ENCODE measurements around the gene RNU1-2. TPM values are rescaled to one million over a fixed set of nuclear protein-coding genes. Genes with fewer than 3 reads are reported as not detected.
"Not testable (repeated sequence)": the region's sequence is repeated elsewhere in the genome, so short reads cannot be mapped to it uniquely, and the experiment has no call there.

RNU1-2 gene
- total RNA-seq, 2 donors from 2014 or later = 5,988 to 15,401 TPM

DNA sequence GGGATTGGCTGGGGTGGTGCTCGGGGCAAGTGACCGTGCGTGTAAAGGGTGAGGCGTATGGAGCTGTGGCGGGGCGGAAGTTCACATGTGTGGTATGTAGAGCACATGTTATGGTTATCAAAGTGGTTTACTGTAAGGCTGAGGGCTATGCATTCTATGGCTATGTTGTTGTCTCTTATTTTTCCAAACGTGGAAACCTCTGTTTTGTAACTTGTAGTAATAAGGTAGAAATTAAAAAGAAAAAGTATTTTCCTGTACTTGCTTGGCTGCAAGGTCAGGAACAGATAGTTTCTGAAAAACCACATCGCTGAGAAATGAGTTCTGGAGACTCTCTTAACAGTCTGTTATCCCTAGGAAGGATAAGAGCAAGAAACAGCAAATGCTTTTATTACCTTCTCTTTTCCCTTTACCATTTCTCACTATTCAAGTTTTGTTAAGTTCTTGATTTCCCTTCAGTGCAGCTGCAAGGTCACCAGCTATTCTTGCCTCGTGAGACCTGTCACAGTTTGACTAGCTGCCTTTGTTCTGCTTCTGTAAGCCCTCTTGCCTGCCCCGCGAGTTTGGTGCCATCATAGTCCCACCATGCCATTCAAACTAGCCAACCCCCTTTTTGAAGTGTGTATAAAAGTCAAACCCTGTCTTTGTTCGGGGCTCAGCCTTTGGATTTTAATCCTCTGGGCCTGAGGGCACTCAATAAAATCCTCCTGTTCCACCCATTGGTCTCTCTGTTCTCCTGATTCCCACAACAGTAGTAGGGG lies 9.5 kb downstream of the RNU1-2 start:
- DNase-seq (no peak), ATAC-seq (peak; percentile 83 to 88)
- intact Hi-C loops (cut with DNase I) = no loop called here

DNA sequence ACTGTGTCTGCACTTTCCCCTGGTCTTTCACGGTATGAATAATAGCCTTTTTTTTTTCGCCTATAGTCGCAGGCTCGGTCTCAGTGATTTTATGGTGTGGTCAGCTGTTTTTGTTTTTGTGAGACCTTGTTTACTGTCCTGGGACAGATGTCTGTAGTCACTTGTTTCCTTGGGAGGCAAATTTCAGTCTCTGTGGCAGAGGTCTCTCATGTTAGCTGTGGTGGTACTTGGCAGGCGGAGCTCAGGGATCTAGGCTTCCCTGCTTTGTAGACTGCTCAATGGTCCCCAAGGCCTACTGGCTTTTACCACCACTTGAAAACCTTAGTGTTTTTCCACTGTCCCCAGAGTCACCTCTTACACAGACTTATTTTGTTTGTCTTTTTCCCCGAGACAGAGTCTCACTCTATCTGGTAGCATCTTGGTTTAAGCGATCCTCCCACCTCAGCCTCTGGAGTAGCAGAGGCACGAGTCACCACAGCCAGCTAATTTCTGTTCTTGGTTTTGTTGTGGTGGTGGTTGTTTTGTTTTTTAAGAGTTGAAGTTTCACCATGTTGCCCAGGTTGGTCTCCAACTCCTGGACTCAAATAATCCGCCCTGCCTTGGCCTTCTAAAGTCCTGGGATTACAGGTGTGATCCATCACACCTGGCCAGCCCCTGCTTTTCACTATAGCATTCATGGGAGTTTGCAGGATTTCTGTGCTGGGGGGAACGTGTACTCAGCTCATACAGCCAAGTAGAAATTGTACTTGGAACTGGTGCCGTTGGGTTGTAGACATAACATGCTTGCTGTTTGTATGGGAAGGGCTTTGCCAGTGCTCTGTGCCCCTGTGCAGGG lies 10.3 kb downstream of the RNU1-2 start:
- no peak for DNase-seq
- intact Hi-C loops (cut with DNase I) = no loop called here
- no peak for ATAC-seq

DNA sequence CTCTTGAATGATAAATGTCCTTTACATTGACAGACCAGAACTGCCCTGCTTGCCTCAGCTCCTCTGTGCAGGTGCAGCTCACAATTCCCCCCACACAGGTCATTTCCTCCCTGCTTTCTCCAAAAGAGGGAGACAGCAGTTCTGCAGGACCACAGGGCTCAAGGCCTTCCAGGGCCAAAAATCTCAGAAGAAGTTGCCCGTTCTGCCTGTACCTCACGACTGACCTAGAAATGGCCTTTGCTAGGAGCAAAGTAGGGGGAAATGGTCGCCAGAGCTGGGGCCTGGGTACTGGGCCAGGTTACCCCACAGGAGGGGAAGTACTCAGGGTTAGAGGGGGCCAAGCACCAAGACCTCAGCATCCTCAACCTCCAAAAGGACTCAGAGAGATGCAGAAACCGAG lies 11.1 kb downstream of the RNU1-2 start:
- intact Hi-C loops (cut with DNase I) = no loop called here
- DNase-seq (no peak), ATAC-seq (no peak)

DNA sequence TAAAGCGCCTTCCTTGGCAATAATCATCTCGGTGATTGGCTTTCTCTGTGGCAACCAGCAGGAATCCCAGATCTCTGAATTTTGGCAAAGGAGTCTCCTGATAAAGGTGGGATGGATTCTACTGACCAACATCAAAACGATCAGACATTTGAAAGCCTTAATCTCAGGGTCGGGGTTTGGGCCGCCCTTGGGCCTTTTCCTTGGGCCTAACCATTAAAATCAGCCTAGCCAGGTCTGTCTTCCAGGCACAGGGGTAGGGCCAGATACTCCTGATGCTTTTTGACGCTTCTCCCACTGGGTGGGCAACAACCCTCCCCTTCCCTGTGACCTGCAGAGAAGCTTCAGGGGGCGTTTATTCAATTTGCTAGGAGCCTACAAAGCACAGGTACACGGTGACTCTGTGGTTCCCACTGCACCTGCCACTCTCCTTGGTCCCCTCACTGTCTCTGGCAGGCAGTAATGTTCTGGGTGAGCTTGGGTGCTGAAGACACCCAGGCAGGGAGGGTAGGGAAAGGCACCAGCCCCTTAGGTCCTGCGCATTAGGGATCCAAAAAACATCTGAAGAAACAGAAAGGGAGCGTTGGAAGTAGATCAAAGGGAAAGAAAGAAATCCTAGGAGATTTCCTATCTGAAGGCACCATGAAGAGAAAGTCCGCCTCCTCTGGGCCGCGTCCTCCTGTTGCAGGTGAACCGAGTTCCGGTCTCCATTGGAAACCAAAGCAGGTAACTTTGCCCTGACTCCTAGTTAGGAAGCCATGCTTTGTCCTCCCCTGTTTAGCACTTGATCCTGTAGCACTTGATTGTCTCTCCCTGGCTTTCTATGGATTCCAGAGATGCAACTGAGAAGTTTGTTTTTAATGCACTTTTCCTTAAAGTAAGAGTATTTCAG lies 12.3 kb downstream of the RNU1-2 start:
- DNase-seq = no peak
- intact Hi-C loops (cut with DNase I) = no loop called here
- ATAC-seq = no peak

DNA sequence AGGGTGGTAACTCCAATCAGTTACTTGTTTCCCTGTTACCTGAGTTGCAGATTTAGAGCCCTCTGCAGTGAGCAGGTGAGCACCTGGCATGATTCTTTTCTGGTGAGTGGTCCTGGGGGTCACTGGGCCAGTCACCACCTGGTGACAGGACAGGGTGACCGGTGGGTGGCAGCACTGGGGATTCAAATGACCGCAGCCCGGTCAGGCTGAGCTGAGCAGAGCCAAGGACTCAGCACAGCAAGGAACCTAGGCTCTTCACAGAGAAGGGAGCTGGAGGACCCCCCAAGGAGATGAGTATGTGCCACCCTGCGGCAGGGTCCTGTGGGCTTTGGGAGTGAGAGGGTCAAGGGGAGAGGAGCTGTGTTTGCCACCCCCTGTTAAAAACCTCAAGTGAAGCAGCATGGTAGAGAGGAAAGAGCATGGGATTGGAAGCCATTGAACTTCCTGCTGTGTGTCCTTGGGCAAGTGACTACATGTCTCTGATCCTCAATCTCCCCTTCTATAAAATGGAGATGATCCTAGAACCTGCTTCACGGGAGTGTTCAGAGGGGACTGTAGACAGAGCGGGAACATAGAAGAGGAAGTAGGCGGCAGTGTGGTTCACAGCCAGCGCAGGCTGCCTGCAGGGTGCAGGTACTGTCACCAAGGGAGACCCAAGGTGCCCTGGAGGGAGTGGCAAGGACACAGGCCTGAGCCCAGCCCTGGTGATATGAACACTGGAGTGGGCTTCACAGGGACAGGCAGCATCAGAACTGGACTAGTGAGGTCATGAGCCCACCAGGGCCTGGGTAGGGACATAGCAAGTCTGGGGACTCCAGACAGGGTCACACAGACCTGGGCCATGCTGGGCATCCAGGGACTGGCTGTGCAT lies 16.3 kb downstream of the RNU1-2 start:
- DNase-seq; intact Hi-C loops (cut with DNase I); ATAC-seq: not testable (repeated sequence)

DNA sequence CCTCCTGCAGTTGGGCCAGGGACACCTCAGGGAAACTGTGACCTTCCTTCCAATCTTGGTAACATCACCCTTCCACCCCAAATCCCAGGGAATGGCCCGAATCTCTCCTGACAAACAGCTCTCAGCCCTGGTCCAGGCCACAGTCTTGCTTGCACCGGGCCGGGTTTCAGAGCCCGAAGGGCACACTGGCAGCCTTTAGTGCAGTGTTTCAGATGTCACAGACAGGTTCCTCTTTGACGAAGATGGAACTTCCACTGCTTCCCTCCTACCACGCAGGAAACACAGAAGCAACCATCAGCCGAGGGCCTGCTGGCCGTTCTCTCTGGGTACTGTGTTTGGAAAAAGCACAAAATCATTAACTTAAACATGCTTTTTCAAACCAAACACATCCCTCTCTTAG lies 17.0 kb downstream of the RNU1-2 start:
- DNase-seq; intact Hi-C loops (cut with DNase I); ATAC-seq: not testable (repeated sequence)

DNA sequence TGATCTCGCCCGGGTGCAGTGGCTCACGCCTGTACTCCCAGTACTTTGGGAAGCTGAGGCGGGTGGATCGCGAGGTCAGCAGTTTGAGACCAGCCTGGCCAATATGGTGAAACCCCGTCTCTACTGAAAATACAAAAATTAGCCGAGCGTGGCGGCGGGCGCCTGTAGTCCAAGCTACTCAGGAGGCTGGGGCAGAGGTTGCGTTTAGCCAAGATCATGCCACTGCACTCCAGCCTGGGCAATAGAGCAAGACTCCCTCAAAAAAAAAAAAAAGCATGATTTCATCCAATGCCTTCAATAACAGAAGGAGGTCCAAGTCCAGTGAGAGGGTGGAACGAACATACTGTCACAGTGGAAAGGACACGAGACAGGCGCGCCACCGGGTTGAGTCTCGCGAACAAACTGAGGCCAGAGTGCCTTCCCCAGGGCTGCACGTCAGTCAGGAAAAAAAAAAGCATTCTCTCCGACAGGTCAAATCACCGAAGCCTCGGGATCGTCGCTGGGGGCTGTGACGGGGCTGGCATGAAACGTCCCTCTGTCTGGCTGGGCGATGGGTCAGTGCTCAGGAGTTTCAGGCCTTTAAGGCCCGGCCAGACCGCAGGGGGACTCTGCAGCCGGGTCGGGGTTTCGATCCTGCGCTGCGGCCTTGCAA lies 17.5 kb downstream of the RNU1-2 start:
- intact Hi-C loops (cut with DNase I) = no loop called here
- no peak for ATAC-seq
- peak; percentile 49 for DNase-seq

DNA sequence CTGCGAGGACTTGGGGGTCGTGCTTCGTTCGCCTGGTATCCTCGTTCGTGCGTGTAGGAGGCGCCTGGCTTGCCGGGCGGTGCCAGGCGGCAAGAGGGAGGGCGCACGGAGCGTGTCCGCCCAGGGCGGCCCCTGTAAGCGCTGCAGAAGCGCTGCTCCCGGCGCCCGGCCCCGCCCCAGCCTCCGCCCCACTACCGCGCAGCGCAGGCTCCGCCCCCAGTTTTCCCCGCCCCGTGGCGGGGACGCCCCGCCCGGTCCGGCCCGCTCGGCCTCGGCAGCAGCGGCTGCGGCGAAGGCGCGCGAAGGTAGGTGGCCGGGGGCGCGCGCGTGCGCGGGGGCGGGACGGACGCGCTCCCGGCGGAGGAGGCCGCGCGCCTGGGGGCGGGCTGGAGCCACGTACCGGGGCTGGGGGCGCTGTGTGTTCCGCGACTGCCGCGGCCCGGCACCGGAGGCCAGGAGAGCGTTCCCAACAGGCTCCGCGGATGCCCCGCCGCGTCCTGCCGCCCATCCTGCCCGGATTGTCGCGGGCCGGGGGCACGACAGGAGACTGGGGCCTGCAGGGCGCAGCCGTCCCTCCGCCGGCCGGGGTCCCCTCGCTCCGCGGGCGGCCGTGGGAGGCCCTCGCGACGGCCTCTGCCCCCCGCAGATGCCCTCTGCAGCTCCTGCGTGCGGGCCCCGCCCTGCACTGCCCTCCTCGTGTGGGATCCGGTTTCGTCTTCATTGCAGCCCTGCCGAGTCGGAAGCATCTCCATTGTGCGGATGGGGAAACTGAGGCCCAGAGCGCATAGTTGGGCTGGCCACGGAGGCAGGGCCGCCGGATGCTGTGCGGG lies 18.3 kb downstream of the RNU1-2 start:
- DNase-seq = peak; percentile 96
- peak; percentile 97 for ATAC-seq
- intact Hi-C loops (cut with DNase I) = no loop called here

DNA sequence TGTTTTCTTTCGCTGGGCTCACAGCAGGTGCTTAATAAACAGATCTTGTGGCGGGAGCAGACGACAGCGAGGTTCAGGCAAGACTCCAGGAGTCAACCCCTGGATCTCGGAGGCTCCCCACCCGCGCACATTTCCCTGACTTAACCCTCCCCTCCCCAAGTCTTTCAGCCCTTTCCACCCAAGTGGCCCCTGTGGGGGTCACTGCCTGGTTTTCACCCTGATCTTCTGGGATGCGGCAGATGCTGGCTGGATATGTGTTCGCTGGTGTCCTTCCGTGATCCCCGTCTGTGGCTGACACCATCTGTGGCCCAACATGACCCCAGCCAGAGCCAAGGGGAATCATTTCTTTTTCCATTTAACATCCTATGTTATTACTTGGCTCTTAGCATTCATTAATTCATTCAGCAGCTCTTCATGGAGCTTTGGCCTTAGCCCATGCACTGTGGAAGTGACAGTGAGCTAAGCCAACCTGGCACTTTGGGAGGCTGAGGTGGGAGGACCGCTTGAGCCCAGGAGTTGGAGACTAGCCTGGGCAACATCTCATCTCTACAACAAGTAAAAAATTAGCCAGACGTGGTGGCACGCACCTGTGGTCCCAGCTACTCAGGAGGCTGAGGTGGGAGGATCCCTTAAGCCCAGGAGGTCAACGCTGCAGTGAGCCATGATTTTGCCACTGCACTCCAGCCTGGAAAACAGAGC lies 19.3 kb downstream of the RNU1-2 start:
- ATAC-seq; intact Hi-C loops (cut with DNase I): not testable (repeated sequence)

DNA sequence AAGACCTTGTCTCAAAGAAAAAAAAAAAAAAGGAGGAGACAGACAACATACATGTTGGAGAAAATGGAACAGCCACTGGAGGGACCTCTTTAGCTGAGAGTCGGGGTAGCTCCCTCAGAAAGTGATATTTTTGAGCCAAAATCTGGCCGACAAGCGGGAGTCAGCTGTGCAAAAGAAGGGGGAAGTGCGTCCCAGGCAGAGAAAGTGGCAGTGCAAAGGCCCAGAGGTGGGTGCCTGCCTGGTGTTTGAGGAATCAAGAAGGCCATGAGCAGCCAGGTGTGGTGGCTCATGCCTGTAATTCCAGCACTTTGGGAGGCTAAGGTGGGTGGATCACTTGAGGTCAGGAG lies 19.8 kb downstream of the RNU1-2 start:
- DNase-seq = no peak
- ATAC-seq = no peak
- intact Hi-C loops (cut with DNase I) = no loop called here

More for the DNA sequence above, 19.3 kb downstream of the RNU1-2 start:
- DNase-seq = not testable (repeated sequence)

DNA sequence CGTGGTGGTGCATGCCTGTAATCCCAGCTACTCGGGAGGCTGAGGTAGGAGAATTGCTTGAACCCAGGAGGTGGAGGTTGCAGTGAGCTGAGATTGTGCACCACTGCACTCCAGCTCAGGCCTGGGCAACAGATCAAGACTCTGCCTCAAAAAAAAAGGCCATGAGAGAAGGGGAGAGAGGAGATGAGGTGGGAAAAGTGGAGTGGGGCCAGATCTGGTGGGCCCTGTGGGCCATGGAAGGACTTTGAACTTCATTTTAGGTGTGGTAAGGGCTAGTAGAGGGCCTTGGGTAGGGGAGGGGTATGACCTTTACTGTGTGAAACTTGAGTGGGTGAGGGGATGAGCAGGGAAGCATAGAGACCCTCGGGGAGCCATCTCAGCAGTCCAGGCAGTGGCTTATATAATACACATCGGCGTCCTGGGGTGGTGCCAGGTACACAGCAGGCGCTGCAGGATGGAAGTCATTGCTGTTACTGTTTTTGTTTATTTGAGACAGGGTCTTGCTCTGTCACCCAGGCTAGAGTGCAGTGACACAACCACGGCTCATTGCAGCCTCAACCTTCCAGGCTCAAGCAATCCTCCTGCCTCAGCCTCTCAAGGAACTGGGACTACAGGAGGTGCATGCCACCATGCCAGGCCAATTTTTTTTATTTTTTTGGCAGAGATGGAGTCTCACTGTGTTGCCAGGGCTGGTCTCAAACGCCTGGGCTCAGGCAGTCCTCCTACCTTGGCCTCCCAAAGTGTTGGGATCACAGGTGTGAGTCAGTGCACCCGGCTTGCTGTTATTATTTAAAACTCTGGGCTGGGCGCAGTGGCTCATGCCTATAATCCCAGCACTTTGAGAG lies 20.5 kb downstream of the RNU1-2 start:
- DNase-seq; intact Hi-C loops (cut with DNase I); ATAC-seq: not testable (repeated sequence)

DNA sequence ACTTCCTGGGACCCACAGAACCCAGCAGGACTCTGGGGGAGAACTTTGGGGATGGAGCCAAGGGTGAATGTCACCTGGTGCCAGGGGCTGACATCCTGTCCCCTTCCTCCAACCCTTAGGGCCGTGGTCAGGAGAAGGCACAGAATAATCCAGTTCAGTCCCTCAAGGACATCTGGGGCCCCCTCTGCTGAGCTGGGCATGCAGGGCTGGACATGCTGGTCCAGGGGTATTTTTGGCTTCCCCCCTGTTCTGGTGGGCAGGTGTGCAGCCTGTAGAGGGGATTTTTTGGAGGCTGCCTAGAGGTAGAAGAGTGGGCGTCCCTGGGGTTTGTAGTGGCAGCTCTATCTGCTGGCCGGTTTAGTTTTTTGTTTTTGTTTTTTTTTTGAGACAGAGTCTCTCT lies 22.6 kb downstream of the RNU1-2 start:
- intact Hi-C loops (cut with DNase I) = no loop called here
- DNase-seq (no peak), ATAC-seq (no peak)

DNA sequence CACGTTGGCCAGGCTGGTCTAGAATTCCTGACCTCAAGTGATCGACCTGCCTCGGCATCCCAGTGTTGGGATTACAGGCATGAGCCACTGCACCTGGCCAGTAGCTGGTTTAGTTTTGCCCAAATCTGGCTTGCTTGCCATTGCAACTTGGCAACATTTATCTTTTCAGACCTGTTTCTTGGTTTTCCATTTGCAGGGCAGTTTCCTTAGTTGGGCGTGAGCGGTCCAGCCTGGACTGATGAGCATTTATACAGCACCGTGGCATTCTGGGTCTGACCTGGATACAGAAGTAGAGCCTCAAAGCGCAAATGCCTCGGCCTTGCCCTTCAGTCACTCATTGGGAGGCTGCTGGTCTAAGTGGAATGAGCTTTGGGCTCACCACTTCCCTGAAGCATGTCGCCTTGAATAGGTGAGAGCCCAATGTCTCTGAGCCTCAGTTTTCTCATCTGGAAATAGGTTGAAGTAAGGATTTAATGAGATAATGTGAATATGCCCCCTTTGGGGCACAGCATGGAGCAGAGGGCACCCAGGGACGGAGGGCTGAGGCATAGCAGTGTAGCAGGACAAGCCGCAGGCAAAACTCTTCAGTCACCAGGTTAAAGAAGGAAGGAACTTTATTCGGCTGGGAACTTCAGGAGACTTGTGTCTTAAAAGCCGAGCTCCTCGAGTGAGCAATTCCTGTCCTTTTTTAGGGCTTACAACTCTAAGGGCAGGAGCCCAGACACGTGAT lies 23.3 kb downstream of the RNU1-2 start:
- DNase-seq; ATAC-seq; intact Hi-C loops (cut with DNase I): not testable (repeated sequence)

DNA sequence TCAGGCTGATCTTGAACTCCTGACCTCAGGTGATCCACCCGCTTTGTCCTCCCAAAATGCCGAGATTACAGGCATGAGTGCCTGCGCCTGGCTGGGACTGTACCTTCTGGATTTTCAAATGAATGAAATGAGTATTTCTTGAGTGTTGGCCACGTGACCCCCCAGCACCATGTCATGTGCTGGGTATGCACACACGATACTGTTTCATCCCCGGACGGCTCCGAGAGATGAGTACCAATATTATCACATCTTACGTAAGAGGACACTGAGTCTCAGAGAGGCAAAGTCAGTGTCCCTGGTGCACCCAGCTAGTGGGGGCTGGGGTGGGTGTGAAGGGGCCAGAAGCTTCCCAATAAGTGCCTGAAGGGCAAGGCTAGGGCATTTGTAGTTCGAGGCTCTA lies 25.2 kb downstream of the RNU1-2 start:
- ATAC-seq (no peak), DNase-seq (peak; percentile 6)
- intact Hi-C loops (cut with DNase I) = no loop called here
